ENCODE results near the gene ESR1. TPM values are rescaled to one million over a fixed set of nuclear protein-coding genes. Genes with fewer than 3 reads are reported as not detected.

ESR1 gene
- total RNA-seq, 1 experiment from 2014 or later = not detected

GRCh38 chr6:152059909-152060308 lies 252.4 kb downstream of the ESR1 start:
- H3K27me3 ChIP-seq (ENCODE audit: insufficient read depth, low read length) = no peaks in the 10 kb centered on the region
- no peaks in the 10 kb centered on the region for H3K27me3 Mint-ChIP-seq (ENCODE audit: low read depth)
- no peak overlapping the region for H3K14ac ChIP-seq (ENCODE audit: insufficient read depth, low read length)
- no peak overlapping the region for H3K23ac ChIP-seq (ENCODE audit: insufficient read length, low read depth, low read length)
- H3K4me3 Mint-ChIP-seq = no peak overlapping the region
- H3T11ph ChIP-seq (ENCODE audit: low read length) = no peak overlapping the region
- H3K23me2 ChIP-seq (ENCODE audit: insufficient read length, low read depth, low read length, poor library complexity, severe bottlenecking) = no peaks in the 10 kb centered on the region
- no peak overlapping the region for H2BK5ac ChIP-seq (ENCODE audit: insufficient read length, low read length)
- H3K4me2 ChIP-seq (ENCODE audit: insufficient read depth, insufficient read length, low read length) = no peak overlapping the region
- H3K56ac ChIP-seq (ENCODE audit: insufficient read length, low read depth, low read length) = no peak overlapping the region
- H3K36me3 Mint-ChIP-seq (ENCODE audit: insufficient read depth in 1 of 3, low read depth in 3 of 3) = no peaks in the 10 kb centered on the region
- TF ChIP-seq CTCF (conservative IDR thresholded peaks at IDR 0.05) = no peak
- no peak overlapping the region for H4K8ac ChIP-seq (replicated peaks; ENCODE audit: insufficient read length, low read depth, low read length)
- no peaks in the 10 kb centered on the region for H3K79me2 ChIP-seq (ENCODE audit: insufficient read depth, low read length)
- H3K27ac ChIP-seq (ENCODE audit: insufficient read length, low read depth, low read length) = no peak overlapping the region
- no peak overlapping the region for H3K27ac Mint-ChIP-seq
- H3K9me3 Mint-ChIP-seq = no peaks in the 10 kb centered on the region
- no peak overlapping the region for H3K9ac ChIP-seq (ENCODE audit: extremely low read depth, insufficient read length, low read length)
- H3K9me3 ChIP-seq (ENCODE audit: control insufficient read depth, low read depth, low read length) = no peaks in the 10 kb centered on the region
- no CpG with 5 or more reads among the region's 2 CpGs for WGBS (ENCODE audit: extremely low coverage, insufficient read length, low lambda C conversion rate)
- H3K79me1 ChIP-seq (ENCODE audit: insufficient read depth, low read depth, low read length, poor library complexity, severe bottlenecking) = no peaks in the 10 kb centered on the region
- H2BK12ac ChIP-seq (ENCODE audit: insufficient read length, low read depth, low read length) = no peak overlapping the region
- no peaks in the 10 kb centered on the region for H4K20me1 ChIP-seq (ENCODE audit: control insufficient read depth, insufficient read depth, insufficient read length)
- no peak overlapping the region for H2AFZ ChIP-seq (ENCODE audit: low read length)
- H2BK20ac ChIP-seq (ENCODE audit: low read depth, low read length, poor library complexity, severe bottlenecking) = no peak overlapping the region
- H3K4ac ChIP-seq (ENCODE audit: low read depth, low read length) = no peak overlapping the region
- no peak overlapping the region for H2AK5ac ChIP-seq (ENCODE audit: insufficient read length, low read length)
- no peak overlapping the region for H2BK15ac ChIP-seq (ENCODE audit: low read depth, low read length)
- H3K4me1 Mint-ChIP-seq = peaks cover 10 to 11% of the 10 kb centered on the region in 2 experiments
- no peak overlapping the region for H4K91ac ChIP-seq (ENCODE audit: insufficient read length, low read depth, low read length)
- DNase-seq = no peak
- no peak overlapping the region for H3K18ac ChIP-seq (ENCODE audit: insufficient read length, low read depth, low read length)
- no peak overlapping the region for H4K5ac ChIP-seq (ENCODE audit: insufficient read length, low read depth, low read length)
- no peak overlapping the region for H2BK120ac ChIP-seq (ENCODE audit: low read depth, low read length, poor library complexity, severe bottlenecking)
- no peaks in the 10 kb centered on the region; the same call in 1 of the 2 replicates for H3K4me1 ChIP-seq (ENCODE audit: insufficient read depth, low read length)
